HG03159 (cell line): ENCODE data around the gene COL10A1.

Experiments used
- ATAC-seq: cut with Tn5 transposase; IDR thresholded peaks from one replicate; pipeline ENCODE4 v1.9.1; 2021; ENCODE audit warnings: mild to moderate bottlenecking, moderate library complexity; ENCODE audit not compliant: unreplicated experiment

COL10A1 gene

DNA sequence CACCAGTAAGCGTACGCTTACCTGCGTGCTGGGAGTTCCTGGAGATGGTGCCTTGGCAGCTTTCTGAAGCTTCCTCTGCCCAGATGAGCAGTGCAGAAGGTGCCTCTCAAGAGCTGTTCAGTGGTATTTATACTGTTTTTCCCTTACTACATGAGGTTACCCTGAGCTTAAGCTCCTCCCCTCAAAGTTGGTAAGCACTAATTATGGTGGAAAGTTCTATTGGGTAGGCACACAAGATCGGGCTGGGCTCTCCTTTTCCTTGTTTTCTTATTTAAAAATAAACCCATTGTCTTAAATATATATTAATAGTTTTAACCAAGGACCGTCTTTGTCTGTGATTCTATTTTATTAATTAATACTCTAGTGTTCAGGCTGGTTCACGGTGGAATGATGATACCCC is at the start of gene COL10A1:
TSS of gene COL10A1 (minus strand) at position 101 of the 400 bp plus-strand sequence. CDS start 640 bp downstream, outside the sequence.
- ATAC-seq = no peak

- no peak for ATAC-seq
Observed at GRCh38 chr6:116175344-116175743, 49.4 kb upstream of the COL10A1 start.

DNA sequence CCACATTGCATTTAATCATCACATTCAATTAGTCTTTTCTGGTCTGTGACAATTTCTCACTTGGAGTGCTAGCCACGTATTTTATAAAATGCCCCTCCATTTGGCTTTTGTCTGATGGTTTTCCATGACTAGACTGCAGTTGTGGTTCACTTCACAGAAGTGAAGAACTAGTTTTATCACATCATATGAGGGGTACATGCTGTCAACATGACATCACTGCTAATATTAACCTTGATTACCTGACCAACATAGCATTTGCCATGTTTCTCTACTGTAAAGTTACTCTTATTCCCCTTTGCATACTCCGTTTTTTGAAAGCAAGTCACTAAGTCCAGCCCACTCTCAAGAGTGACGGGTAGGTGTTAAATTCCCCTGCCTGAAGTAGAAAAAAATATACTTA is 48.0 kb upstream of the COL10A1 start:
- ATAC-seq = no peak

- ATAC-seq = no peak
Observed at GRCh38 chr6:116170358-116171057, 44.6 kb upstream of the COL10A1 start.

DNA sequence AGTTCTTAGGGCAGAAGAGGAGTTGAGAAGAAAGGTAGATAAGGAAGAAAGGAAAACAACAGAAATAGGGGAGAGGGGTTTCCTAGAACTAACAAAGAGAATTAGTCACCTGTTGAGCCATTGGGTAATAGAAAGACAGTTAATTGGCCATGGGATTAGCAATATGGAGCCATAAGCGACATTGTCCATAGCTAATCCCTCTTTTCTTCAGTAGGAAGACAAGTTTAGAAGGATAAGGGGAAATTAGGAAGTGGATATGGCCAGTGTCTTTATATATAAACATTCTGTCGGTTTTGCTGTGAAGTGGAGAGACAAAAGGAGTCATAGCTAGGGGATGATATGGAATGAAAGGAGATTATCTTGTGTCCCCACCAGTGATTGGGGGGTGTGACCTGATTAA is 43.9 kb upstream of the COL10A1 start:
- ATAC-seq = no peak

GRCh38 chr6:116168148-116168547 is 42.2 kb upstream of the COL10A1 start:
- ATAC-seq = no peak

DNA sequence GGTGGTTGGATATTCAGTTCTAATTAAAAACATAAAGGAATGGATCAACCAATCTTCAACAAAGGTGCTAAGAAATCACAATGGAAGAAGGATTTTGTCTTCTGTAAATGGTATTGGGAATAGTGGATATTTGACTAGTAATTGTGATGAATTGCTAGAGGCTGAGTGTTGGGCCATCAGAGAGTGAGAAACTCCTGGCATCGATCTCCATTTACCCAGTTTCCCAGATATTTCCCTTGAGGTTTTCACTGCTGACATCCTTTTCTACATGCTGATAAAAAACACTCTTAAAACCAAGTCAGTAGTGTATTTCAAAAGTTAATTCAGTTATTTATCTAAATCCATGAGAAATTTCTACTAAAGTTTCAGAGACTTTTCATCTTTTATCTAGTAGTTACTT is 40.4 kb upstream of the COL10A1 start:
- no peak for ATAC-seq

GRCh38 chr6:116165596-116165995 is 39.7 kb upstream of the COL10A1 start:
- ATAC-seq = no peak

DNA sequence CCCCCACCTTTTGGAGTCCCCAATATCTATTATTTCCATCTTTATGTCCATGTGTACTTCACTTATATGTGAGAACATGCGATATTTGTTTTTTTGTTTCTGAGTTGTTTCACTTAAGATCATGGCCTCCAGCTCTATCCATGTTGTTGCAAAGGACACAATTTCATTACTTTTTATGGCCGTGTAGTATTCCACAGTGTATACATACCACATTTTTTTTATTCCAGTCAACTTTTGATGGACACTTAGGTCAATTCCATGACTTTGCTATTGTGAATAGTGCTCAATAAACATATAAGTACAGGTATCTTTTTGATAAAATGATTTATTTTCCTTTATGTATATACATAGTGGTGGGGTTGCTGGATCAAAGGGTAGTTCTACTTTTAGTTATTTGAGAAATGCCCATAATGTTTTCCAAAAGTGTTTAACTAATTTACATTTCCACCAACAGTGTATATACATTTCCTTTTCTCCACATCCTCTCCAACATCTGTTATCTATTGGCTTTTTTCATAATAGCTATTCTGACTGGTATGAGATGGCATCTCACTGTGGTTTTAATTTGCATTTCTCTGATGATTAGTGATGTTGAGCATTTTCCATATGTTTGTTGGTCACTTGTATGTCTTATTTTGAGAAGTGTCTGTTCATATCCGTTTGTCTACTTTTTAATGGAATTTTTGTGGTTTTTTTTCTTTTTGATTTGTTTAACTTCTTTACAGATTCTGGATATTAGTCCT is 34.0 kb upstream of the COL10A1 start:
- no peak for ATAC-seq

DNA sequence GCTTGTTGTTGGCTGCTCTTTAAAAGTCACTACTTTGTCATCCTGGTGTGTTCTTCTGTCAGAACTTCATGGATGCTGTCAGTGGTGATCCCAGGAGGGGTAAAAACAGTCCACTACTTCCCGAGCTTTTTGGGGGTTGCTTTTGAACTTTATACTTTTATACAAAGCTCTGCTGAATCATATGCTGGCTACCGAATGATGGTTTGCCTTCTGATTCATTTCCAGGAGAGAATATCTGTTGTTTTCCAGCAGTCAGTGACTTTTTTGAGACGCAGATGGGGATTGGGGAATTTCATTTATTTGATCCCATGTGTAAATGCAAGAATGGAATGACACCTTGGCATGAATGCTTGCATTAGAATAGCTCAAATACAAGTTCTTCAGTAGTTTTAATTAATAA is 32.7 kb upstream of the COL10A1 start:
- no peak for ATAC-seq

- no peak for ATAC-seq
Observed at GRCh38 chr6:116157391-116157790, 31.5 kb upstream of the COL10A1 start.

DNA sequence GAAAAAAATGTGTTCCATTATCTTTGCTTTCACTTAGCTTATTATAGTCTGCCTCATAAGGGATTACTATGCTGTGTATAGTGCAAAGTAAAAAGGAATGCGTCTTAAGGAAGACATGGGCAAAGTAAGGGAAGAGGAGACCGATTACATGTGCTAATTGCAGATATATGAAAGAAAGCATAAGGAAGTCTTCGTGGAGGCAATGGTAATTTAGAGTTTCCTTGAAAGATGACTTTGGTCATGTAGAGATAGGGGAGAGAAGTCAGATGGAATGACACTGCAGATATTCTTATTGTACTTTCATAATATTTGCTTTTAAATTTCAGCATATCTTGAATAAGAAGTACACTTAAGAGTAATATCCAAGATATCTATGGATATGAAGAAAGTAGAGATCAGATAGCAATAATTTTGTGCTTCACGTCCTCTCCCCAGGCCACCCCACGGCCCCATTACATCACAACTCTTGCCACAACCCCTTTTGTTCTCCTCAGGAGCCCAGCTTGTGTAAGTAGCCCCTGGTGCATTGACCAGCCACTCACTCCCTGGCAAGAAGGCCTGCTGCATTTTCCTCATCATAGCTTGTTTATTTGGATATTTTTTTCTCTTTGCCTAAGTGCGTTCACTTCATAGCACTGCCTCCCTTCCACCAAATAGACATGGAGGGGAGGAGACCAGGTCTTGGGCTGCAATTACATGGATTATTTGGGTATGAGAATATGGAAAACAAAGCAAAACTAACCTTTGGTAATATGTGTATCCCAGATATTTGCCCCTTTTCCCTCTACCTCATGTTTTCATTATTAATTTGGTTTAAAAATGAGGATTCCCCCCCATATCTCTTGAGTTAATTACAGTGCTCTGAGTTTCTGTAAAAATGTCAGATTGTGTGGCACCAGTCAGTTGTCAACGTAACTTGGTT is 30.7 kb upstream of the COL10A1 start:
- ATAC-seq = no peak

- no peak for ATAC-seq
Observed at GRCh38 chr6:116154887-116155286, 29.0 kb upstream of the COL10A1 start.

DNA sequence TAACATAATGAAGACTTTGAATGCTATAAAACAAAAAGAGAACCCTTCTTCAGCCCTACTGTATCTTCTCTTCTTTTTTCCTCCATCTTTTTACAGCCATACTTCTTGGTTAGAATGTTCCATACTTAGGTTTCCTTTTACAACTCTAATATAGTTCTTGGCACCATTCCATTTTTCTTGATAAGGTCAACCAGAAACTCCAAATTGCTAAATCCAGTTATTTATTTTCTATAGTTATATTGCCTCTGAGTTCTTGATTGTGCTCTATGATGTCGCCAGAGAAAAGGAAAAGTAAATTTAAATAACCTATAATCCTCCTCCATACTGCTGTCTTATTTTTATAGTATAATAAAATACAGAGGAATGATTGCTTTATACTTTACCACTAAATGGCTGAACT is 26.7 kb upstream of the COL10A1 start:
- no peak for ATAC-seq

DNA sequence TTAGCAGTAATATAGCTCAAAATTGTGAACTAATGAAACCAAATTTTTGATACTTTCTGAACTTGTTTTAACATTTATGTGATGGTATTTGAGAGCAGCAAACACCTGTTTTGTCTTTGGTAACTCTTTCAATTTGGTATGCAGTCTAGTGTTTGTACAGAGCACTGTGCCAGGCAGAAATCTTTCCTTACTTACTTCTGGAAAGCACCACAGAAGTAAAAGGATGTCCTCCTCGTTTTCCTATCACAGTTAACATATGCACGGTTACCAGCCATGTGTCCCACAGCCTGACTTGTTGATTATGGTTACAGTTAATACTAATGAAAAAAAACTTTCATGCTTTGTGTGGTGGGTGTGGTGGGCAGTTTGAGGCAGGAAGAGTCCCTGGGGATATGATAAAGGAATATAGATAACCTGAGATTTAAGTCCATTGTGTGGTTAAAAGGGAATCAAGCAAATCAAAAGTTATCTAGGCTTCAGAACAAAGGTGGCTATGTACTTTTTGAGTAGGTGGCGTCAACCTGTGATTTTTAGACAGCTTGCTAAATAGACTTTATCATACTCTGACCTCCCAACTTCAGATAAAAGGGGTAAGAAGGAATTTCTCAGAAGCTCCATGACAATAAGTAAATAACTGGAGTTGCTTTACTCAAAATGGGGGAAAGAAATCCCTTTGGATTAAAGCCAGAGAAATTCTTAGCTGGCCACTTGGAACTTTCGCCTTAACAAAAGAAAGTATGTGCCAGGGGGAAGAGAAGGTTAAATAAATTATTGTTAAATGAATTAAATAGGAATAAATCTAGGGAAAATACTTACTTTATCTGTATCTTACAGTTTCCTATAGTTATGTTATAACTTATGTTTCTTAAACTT is 20.1 kb upstream of the COL10A1 start:
- ATAC-seq = no peak

GRCh38 chr6:116144605-116145004 is 18.7 kb upstream of the COL10A1 start:
- no peak for ATAC-seq

- ATAC-seq = no peak
Observed at GRCh38 chr6:116139917-116140316, 14.0 kb upstream of the COL10A1 start.

DNA sequence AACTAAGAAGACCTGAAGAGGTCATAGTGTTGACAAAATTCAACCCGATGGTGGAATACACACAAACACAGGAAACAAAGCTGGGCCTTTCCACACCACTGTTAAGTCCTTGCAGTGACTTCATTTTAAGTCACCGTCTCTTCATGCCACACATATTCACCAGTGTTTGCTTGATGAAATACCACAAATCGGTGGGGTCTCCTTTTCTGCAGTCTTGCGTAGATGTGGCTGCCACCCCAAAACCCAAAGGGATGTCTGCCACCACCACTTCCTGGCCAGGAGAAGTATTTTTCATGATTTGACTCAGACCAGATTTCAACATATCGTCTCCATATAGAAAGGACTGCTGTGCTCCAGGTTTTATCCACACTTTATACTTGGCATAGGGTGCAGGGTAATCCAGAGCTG is 11.0 kb upstream of the COL10A1 start:
- ATAC-seq = no peak

GRCh38 chr6:116136373-116136772 is 10.4 kb upstream of the COL10A1 start:
- no peak for ATAC-seq

DNA sequence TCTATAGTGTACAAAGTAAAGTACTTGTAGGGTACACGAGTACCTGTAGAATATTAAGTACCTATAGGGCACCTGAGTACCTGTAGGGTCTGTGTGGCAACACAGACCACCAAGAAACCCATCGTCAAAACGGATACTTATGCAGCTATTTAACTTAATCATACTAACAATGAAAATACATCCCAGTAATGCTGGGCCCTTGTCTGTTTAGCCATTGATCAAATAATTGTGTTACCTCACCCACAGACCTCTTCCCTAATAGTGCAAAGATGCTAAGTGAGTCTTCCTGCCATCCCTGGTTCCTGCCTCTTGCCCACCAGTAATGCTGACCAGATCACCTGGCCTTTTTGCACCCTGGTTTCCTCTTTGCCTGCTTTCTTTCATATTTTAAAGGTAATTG is 7.5 kb upstream of the COL10A1 start:
- ATAC-seq = no peak
